Measurements from ENCODE around the gene TMEM272. TPM values are rescaled to one million over a fixed set of nuclear protein-coding genes. Genes with fewer than 3 reads are reported as not detected.

TMEM272 gene
- total RNA-seq, 4 donors from 2014 or later = not detected

DNA sequence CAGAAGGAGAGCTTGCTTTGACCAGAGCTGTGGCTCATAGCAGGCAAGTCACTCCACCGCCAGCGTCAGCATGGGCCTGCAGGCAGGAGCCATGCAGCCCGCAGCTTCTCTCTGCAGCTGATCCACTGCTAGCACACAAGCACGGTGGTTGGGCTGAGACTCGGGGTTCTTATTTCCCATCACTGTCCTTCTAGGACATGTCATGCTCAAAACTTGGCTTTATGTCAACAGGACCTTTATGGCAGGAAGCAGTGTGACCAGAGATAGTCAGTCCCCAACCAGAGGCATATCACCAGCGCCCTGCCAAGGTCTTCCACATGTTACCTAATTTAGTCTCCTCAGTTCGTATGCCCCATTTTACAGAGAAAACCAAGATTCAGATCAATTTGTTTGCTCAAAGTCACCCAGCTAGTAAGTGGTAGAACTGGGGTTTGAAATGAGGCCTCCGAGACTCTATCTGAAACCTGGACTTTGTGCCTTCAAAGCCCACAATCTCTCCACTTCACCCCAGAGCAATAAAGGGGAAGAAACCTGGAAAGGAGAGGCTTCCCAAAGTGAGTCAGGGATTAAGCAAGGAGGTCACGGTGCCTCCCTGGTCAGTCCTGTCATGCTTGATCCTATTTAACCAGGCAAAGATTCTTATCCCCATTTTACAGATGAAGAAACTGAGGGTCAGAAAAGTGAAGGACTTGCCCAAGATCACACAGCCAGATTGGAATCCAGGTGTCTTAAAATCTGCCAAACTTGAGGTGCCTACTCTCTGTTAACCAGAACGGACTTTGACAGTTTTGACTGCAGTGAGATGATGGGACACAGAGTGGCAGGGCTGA lies 5.1 kb downstream of the TMEM272 start:
- TF ChIP-seq, protein P1, sequence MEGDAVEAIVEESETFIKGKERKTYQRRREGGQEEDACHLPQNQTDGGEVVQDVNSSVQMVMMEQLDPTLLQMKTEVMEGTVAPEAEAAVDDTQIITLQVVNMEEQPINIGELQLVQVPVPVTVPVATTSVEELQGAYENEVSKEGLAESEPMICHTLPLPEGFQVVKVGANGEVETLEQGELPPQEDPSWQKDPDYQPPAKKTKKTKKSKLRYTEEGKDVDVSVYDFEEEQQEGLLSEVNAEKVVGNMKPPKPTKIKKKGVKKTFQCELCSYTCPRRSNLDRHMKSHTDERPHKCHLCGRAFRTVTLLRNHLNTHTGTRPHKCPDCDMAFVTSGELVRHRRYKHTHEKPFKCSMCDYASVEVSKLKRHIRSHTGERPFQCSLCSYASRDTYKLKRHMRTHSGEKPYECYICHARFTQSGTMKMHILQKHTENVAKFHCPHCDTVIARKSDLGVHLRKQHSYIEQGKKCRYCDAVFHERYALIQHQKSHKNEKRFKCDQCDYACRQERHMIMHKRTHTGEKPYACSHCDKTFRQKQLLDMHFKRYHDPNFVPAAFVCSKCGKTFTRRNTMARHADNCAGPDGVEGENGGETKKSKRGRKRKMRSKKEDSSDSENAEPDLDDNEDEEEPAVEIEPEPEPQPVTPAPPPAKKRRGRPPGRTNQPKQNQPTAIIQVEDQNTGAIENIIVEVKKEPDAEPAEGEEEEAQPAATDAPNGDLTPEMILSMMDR (IDR thresholded peaks at IDR 0.05; ENCODE audit: low read depth) = no peak

DNA sequence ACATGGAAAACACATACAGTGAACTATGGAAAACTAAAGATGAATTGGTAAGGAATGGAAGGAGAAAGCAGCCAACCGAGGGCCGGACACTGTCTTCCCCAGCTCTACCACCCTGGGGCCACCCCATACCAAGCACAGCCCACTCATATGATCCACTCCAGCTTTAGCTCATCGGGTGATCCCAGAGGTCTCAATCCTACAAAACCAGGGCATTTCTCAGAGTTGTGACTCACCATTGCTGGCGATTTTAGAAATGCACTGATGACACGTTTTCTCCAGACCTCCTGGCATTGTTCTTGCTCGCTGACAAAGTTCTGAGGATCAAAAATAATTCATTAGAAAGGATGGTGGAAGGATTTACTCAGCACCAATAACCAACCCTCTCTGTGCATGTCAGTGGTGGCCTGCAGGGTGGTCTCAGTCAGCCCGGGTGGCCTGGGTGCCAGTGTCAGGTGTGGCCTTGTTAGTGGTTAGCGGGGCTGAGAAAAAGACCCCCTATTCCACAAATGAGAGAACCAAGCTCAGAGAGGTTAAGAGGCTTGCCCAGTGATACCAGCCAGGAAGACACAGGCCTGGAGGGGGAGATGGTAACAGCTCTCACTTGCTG lies 6.6 kb downstream of the TMEM272 start:
- TF ChIP-seq, protein P1 (IDR thresholded peaks at IDR 0.05; ENCODE audit: low read depth) = no peak

DNA sequence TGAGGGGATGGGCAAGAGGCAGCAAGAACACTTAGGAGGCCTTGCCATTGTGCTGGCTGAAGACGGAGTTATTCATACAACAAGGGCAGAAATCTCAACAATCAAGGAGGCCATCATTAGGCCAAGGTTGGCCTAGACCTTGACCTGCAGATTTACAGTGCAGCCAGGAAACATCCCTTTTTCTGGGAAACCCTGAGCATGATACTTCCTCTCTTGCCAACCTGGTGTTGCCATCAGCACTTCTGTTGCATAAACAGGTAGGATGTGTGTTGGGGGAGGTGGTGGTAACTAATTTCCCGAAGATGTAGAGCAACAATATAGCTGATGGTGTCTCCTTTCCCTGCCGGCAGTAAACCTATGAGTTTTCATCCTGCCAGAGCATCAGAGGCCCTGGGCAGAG lies 8.0 kb downstream of the TMEM272 start:
- TF ChIP-seq, protein P1 (IDR thresholded peaks at IDR 0.05; ENCODE audit: low read depth) = no peak

DNA sequence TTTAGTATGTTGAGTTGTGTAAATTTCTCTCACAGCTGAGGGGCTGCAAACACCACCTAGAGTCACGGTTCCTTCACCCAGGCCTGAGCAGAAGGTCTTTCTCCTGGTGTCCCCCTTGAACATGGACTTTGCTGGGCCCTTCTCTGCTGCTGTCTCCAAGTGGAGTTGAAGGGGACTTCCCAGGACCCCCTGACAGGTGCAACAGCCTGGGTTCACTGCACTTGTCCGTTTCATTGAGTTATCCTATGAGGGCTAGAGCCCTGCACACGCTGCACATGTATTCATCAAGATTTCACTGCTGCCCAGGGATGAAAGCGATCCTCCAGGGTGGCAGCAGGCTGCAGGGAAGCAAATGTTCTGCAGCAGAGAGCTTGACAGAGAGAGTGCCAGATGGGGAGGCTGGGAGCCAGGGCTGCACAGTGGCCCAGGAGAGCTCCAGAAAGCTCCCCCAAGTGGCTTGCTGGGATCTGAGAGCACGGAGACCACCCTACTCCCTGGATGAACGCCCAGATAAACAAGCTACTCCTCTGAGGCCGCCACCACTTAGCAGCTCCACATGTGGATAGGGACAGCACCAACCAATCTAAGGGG lies 10.3 kb downstream of the TMEM272 start:
- TF ChIP-seq, protein P1 (IDR thresholded peaks at IDR 0.05; ENCODE audit: low read depth) = no peak

DNA sequence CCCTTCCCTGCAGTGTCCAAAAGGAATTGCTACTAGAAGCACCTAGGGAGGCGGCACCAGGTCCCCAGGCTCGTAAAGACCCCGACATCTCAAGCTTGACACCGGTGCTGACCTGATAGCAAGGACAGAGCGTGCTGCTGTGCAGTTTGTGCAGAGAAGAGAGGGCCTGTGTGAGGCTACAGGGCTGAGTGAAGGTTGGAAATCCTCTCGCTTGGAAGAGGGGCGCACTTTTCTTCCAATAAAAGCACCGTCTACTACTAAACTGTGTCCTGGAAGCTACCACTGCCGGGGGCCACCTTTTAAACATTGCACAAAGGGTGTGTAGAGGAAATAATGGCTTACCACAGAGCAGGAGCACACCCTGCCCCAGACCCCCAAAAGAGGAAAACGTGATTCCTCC lies 11.0 kb downstream of the TMEM272 start:
- TF ChIP-seq, protein P1 (IDR thresholded peaks at IDR 0.05; ENCODE audit: low read depth) = no peak

DNA sequence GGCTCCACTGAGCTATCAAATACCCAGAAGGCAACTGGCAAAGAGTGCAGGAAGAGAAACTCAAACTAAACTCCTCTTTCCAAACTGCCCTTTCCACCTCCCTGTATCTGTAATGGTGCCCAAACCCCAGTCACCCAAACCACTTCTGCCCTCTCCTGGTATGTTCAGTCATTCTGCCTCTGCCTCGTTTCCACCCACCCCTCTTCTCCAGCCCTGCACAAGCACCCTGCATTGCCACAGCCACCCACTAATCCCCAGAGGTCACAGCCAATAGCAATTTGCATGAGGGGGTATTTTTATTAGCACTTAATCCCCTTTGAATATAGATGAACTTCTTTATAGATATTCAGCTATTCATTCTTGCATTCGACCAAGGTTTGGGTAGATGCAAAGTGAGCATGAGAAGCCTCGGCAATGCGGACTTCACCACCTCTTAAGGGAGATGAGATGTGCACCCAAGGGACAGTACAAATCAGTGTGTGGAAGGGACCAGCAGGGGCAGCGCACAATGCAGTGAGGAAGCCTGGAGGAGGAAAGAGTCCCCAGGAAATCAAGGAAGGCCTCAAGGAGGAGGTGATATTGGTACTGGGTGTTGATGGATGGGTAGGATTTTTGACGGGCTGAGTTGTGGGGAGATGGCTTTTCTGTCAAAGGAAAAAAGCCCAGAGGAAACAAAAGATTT lies 12.4 kb downstream of the TMEM272 start:
- TF ChIP-seq, protein P1 (IDR thresholded peaks at IDR 0.05; ENCODE audit: low read depth) = no peak

DNA sequence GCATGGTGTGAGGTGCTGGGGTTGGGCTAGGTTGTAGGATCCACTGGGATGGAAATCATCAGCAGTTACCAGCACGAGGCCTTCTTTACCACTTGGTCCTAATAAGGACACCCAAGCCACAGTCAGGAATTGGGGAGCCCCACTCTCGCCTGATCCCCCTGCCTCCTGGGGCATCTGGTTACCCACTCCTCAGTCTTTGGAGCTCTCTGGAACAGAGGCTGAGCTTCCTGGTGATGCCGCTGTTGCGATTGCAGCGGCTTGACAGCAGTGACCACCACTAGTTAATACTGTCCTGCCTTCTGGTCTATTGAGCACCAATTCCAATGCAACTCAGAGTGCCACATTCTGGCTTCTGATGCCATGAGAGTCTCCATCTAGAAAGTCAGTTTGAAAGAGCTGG lies 13.5 kb downstream of the TMEM272 start:
- TF ChIP-seq, protein P1 (IDR thresholded peaks at IDR 0.05; ENCODE audit: low read depth) = no peak

Measured in subcutaneous adipose tissue (tissue), 4 donors.